ENCODE measurements around the gene NXNL1. TPM values are rescaled to one million over a fixed set of nuclear protein-coding genes. Genes with fewer than 3 reads are reported as not detected.

The NXNL1 gene
- total and polyA plus RNA-seq, 2 of the 4 experiments (the other 2 are of a cell fraction), result not detected

GRCh38 chr19:17475541-17476115 lies 14.9 kb upstream of the NXNL1 start:
- H3K4ac ChIP-seq (ENCODE audit: low read depth, low read length), result peak overlapping the region; percentile 78; the same call in 1 of the 2 replicates
- in situ Hi-C loops (cut with MboI; ENCODE audit: low sequenced_read_pairs) (no loop called here), intact Hi-C loops (cut with micrococcal nuclease) (no loop called here), dilution Hi-C loops (cut with HindIII; ENCODE audit: low sequenced_read_pairs, unreplicated experiment) (no loop called here)
- peak overlapping the region; percentile 53; the same call in 1 of the 3 replicates for H2BK15ac ChIP-seq (ENCODE audit: low read depth, low read length)
- ATAC-seq (ENCODE audit: low read depth), result peak; percentile 48
- peak overlapping the region; percentile 58 for H2AFZ ChIP-seq (replicated peaks; ENCODE audit: low read length, poor library complexity)
- H4K91ac ChIP-seq (ENCODE audit: insufficient read depth, low read depth, low read length), result peak overlapping the region; percentile 50
- H3K27ac ChIP-seq (ENCODE audit: insufficient read depth, low read length), result peak overlapping the region; percentile 46
- H3K27me3 ChIP-seq (ENCODE audit: control insufficient read depth, insufficient read depth, low read length), result no peaks in the 10 kb centered on the region
- no peak overlapping the region for H2BK20ac ChIP-seq (ENCODE audit: low read depth, low read length)
- ChIA-PET CTCF (no interaction called here), POLR2A (ENCODE audit: unreplicated experiment) (no interaction called here)
- peak overlapping the region; percentile 44 for H2BK5ac ChIP-seq (ENCODE audit: low read depth, low read length, poor library complexity, severe bottlenecking)
- no peak overlapping the region; the same call in 1 of the 2 replicates for H3K9ac ChIP-seq (ENCODE audit: low read depth, low read length)
- peak overlapping the region; percentile 86 for H3K14ac ChIP-seq (replicated peaks; ENCODE audit: low read depth, low read length)
- no peaks in the 10 kb centered on the region for H3K9me3 ChIP-seq (ENCODE audit: control insufficient read depth, insufficient read depth, low read length)
- peak overlapping the region; percentile 89; the same call in 1 of the 2 replicates for H2AK5ac ChIP-seq (ENCODE audit: low read depth, low read length)
- no TSS peak for BruUV-seq (replicated peaks)
- H2BK120ac ChIP-seq (ENCODE audit: low read depth, low read length), result peak overlapping the region; percentile 50; the same call in 1 of the 2 replicates
- peak overlapping the region; percentile 6 for H3K4me2 ChIP-seq (ENCODE audit: low read depth, low read length)
- H3K9me1 ChIP-seq (ENCODE audit: insufficient read depth, low read length), result 0 out of 2 replicates have a peak, but pooled peaks cover 3% of the 10 kb centered on the region
- peaks cover 9% of the 10 kb centered on the region; the same call in 1 of the 2 replicates for H4K20me1 ChIP-seq (ENCODE audit: insufficient read depth, low read length)
- WGBS, 2 experiments (ENCODE audit: extremely low coverage in 2 of 2, insufficient read length in 1 of 2), result 70% methylated on average over 4 of the region's 10 CpGs; no CpG with 5 or more reads in 1 of the 2 experiments
- peaks cover 16% of the 10 kb centered on the region for H3K4me1 ChIP-seq (ENCODE audit: control insufficient read depth, insufficient read depth, low read length)
- H3K79me1 ChIP-seq (ENCODE audit: low read depth in 1 of 2, low read length in 2 of 2), result peaks cover 19 to 72% of the 10 kb centered on the region in 2 experiments
- peak overlapping the region; percentile 3; the same call in 1 of the 2 replicates for H3K18ac ChIP-seq (ENCODE audit: low read depth, low read length)
- H4K8ac ChIP-seq (ENCODE audit: low read depth in 2 of 2, low read length in 2 of 2), result peak overlapping the region; percentile 24 to 77; a peak in 1 of 4 replicates
- H3K23ac ChIP-seq (ENCODE audit: low read depth, low read length), result no peak overlapping the region; the same call in 1 of the 2 replicates
- no peaks in the 10 kb centered on the region for H3K36me3 ChIP-seq (ENCODE audit: control insufficient read depth, insufficient read depth, low read length)
- H4K5ac ChIP-seq (ENCODE audit: low read depth, low read length), result peak overlapping the region; percentile 21; the same call in 1 of the 2 replicates
- H3K56ac ChIP-seq (ENCODE audit: extremely low read depth, insufficient read depth, low read length), result no peak overlapping the region
- peak overlapping the region; percentile 29 for H2AK9ac ChIP-seq (replicated peaks; ENCODE audit: low read depth, low read length, poor library complexity)
- TF ChIP-seq ELK1 (IDR thresholded peaks at IDR 0.05; ENCODE audit: borderline replicate concordance, low read depth, low read length) (no peak), NFE2L2 (IDR thresholded peaks at IDR 0.05; ENCODE audit: low read depth, low read length) (no peak), CTCF (conservative IDR thresholded peaks at IDR 0.05; ENCODE audit: low read depth, low read length) (no peak), RCOR1 (IDR thresholded peaks at IDR 0.05; ENCODE audit: insufficient replicate concordance, low read length) (no peak), CEBPB (IDR thresholded peaks at IDR 0.05; ENCODE audit: low read depth, low read length) (no peak), RFX5 (IDR thresholded peaks at IDR 0.05; ENCODE audit: low read depth, low read length) (no peak)
- H3K4me3 ChIP-seq (ENCODE audit: insufficient read depth, low read depth, low read length), result no peak overlapping the region
- DNase-seq, result peak; percentile 61

All from IMR-90 (cell line).